HFFc6 (cell line): ENCODE results near the gene JAZF1. TPM values are rescaled to one million over a fixed set of nuclear protein-coding genes. Genes with fewer than 3 reads are reported as not detected.

Source experiments
- DNase-seq: peaks from one replicate; pipeline ENCODE4 v3.0.0-alpha.2; 2018
- H3K27ac Mint-ChIP-seq: 2 replicates; pipeline ENCODE4 v1.8.0; 2020; ENCODE audit warnings: mild to moderate bottlenecking, mixed read lengths
- H3K27me3 Mint-ChIP-seq: 2 replicates; pipeline ENCODE4 v1.8.0; 2021; ENCODE audit warnings: mild to moderate bottlenecking, moderate library complexity, mixed read lengths; ENCODE audit not compliant: insufficient read depth
- H3K36me3 Mint-ChIP-seq: 2 replicates; pipeline ENCODE4 v1.8.0; 2021; ENCODE audit warnings: low read depth, mixed read lengths
- H3K4me1 Mint-ChIP-seq: 2 replicates; pipeline ENCODE4 v1.8.0; 2020; ENCODE audit warnings: low read depth, mixed read lengths
- H3K4me3 Mint-ChIP-seq: 2 replicates; pipeline ENCODE4 v1.8.0; 2020; ENCODE audit warnings: mild to moderate bottlenecking, moderate library complexity, mixed read lengths
- H3K9me3 Mint-ChIP-seq: 2 replicates; pipeline ENCODE4 v1.8.0; 2020; ENCODE audit warnings: mild to moderate bottlenecking, mixed read lengths
- CTCF ChIP-seq: fragments of 200-600 bp; sonication (generic); IDR thresholded peaks from 2 replicates; pipeline ENCODE4 v1.5.0; 2021; ENCODE audit warnings: antibody characterized with exemption, mild to moderate bottlenecking
- total RNA-seq, 6 experiments: library from RNA; stranded (reverse); fragmentation: NEBNext Ultra II Directional; extraction: Animal tissue kit (Norgen Biotek cat#: 25700); gene quantifications; 2 replicates in 1 of 6; 3 replicates in 5 of 6; pipeline ENCODE4 v1.2.3, GENCODE V29; 2021

The JAZF1 gene
- total RNA-seq, 6 experiments from 2014 or later, result 17.5 to 26.3 (median 21.4) TPM

GRCh38 chr7:28069807-28070206 is 110.8 kb downstream of the JAZF1 start:
- Mint-ChIP-seq H3K4me3 (peak overlapping the region; percentile 85), H3K27me3 (no peaks in the 10 kb centered on the region), H3K36me3 (no peaks in the 10 kb centered on the region), H3K27ac (peak overlapping the region; percentile 93), H3K4me1 (peaks cover 94% of the 10 kb centered on the region), H3K9me3 (no peaks in the 10 kb centered on the region)
- peak; percentile 58 for DNase-seq
- TF ChIP-seq CTCF, result no peak

DNA sequence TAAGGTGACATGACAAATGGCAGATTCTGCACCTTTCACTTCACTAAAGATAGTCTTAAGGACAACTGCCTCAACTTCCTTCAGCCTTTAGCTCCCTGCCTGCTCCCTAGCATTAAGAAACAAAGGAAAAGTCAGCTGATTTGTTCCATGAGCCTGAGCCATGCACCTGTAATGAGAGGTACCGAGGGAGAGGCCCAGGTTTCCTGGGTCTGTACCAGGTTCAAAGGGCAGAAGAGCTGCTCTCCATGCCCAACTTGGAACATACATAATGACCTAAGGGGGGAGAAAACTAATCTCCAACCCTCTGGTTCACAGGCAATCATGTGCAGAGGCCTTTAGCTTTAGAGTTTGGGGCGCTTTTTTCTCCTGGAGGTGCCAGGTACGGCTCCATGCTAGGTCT is 111.2 kb downstream of the JAZF1 start:
- H3K4me1 Mint-ChIP-seq, result peaks cover 94% of the 10 kb centered on the region
- H3K27me3 Mint-ChIP-seq, result no peaks in the 10 kb centered on the region
- H3K36me3 Mint-ChIP-seq, result no peaks in the 10 kb centered on the region
- peak overlapping the region; percentile 85 for H3K4me3 Mint-ChIP-seq
- DNase-seq, result no peak
- no peak for TF ChIP-seq CTCF
- H3K27ac Mint-ChIP-seq, result peak overlapping the region; percentile 93
- no peaks in the 10 kb centered on the region for H3K9me3 Mint-ChIP-seq

DNA sequence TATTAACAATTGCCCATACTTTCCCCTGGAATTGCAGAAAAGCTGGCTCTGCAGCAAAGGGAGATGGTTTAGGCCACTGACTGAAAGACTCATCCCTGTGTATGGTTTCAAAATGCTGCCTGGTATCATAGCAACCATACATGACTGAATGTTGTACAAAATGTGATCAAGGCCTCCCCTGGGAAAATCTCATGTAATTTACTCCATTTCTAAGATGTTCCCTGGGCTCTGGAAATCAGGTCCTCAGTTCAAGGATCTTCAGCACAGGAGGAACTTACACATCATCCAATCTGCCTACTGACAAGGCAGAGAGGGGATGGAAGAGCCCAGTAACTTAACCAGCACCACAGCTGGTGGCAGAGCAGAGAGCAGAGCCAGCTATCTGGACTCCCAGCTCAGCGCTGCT is 111.8 kb downstream of the JAZF1 start:
- no peaks in the 10 kb centered on the region for H3K36me3 Mint-ChIP-seq
- peak overlapping the region; percentile 93 for H3K27ac Mint-ChIP-seq

GRCh38 chr7:28067171-28067570 is 113.4 kb downstream of the JAZF1 start:
- DNase-seq, result no peak
- no peaks in the 10 kb centered on the region for H3K9me3 Mint-ChIP-seq
- H3K36me3 Mint-ChIP-seq, result no peaks in the 10 kb centered on the region
- peak overlapping the region; percentile 47; the same call in 1 of the 2 replicates for H3K27ac Mint-ChIP-seq
- no peak overlapping the region for H3K4me3 Mint-ChIP-seq
- peaks cover 94% of the 10 kb centered on the region for H3K4me1 Mint-ChIP-seq
- no peaks in the 10 kb centered on the region for H3K27me3 Mint-ChIP-seq
- no peak for TF ChIP-seq CTCF

More for the DNA sequence above, 111.8 kb downstream of the JAZF1 start:
- no peak for TF ChIP-seq CTCF
- H3K27me3 Mint-ChIP-seq, result no peaks in the 10 kb centered on the region
- peaks cover 94% of the 10 kb centered on the region for H3K4me1 Mint-ChIP-seq
- no peaks in the 10 kb centered on the region for H3K9me3 Mint-ChIP-seq
- DNase-seq, result peak; percentile 65
- H3K4me3 Mint-ChIP-seq, result peak overlapping the region; percentile 85

- peak overlapping the region; percentile 87 for H3K27ac Mint-ChIP-seq
- peaks cover 94% of the 10 kb centered on the region for H3K4me1 Mint-ChIP-seq
- no peak for TF ChIP-seq CTCF
- peak overlapping the region; percentile 70 for H3K4me3 Mint-ChIP-seq
- H3K9me3 Mint-ChIP-seq, result no peaks in the 10 kb centered on the region
- H3K27me3 Mint-ChIP-seq, result no peaks in the 10 kb centered on the region
- DNase-seq, result no peak
- no peaks in the 10 kb centered on the region for H3K36me3 Mint-ChIP-seq
Observed at GRCh38 chr7:28065721-28066285, 114.8 kb downstream of the JAZF1 start.
